ENCODE results near the gene CDC42EP3.

CDC42EP3 gene, protein sequence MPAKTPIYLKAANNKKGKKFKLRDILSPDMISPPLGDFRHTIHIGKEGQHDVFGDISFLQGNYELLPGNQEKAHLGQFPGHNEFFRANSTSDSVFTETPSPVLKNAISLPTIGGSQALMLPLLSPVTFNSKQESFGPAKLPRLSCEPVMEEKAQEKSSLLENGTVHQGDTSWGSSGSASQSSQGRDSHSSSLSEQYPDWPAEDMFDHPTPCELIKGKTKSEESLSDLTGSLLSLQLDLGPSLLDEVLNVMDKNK

DNA sequence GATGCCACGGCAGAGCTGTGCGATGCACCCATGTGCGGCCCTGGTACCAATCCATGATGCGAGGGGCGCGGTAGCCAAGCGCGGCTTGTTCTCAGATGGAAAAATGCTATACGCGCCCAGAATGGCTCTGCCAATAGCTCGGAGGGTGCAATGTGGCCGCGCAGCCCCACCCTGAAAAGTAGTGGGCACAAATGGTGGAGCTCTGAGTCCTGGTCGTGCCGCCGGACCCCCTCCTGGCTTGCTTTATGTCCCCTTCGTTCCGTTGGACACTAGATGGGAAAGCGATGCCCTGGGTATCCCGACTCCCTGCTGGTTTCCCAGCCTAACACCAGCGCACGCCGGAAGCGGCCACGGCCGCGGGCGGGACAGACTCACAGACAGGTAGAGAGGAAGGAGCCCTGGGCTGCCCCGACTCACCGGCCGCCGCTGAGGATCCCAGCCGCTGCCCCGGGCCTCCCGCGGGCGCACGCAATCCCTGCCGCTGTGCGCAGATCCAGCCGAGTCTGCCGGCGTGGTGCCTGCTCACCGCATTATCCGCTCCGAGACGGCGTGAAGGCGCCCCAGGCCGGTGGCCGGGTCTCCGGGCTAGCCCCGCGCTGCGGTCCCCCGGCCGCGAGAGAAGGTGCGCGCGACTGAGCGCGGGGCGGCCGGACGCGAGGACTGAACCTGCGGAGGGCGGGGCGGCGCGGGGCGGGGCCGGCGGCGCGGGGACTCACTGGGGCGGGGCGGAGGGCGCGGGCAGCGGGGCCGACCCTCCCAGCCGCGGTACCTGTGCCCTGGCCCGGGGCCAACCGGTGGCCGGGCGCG, at the start of gene CDC42EP3:
CDC42EP3 (minus strand) TSS at position 634 of the 807 bp plus-strand sequence. CDS start 25,055 bp downstream, outside the sequence.
- no peak for DNase-seq (ENCODE audit: low read depth)
- H3K4me3 ChIP-seq (ENCODE audit: control insufficient read depth, low read depth, low read length): peak within 1 kb of the TSS; percentile 82
- no peak for TF ChIP-seq CTCF (IDR thresholded peaks at IDR 0.05; ENCODE audit: control insufficient read depth, insufficient read depth, low read depth, low read length, missing control alignments)

DNA sequence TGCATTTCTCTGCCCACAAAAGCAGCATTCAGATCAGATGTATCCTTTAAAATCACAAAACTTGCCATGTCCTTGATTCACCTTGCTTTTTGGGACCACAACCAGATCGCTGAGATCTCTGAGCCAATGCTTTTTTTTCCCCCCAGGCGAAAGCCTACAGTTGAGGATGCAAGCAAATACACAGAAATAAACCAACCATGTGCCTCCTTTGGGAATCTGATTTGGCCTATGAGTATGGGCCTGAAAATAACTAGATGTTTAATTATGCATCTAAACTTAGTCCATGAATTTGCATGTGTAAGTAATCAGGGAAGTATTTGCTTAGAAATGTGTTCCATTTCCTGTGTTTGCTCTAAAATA, 49.7 kb upstream of the CDC42EP3 start:
- no peak for TF ChIP-seq CTCF (IDR thresholded peaks at IDR 0.05; ENCODE audit: control insufficient read depth, insufficient read depth, low read depth, low read length, missing control alignments)
- H3K4me3 ChIP-seq (ENCODE audit: control insufficient read depth, low read depth, low read length): no peak overlapping the region
- no peak for DNase-seq (ENCODE audit: low read depth)

- H3K4me3 ChIP-seq (ENCODE audit: control insufficient read depth, low read depth, low read length): no peak overlapping the region
- peak; percentile 81 for DNase-seq (ENCODE audit: low read depth)
- no peak for TF ChIP-seq CTCF (IDR thresholded peaks at IDR 0.05; ENCODE audit: control insufficient read depth, insufficient read depth, low read depth, low read length, missing control alignments)
Measured at GRCh38 chr2:37720533-37721200, 49.2 kb upstream of the CDC42EP3 start.

DNA sequence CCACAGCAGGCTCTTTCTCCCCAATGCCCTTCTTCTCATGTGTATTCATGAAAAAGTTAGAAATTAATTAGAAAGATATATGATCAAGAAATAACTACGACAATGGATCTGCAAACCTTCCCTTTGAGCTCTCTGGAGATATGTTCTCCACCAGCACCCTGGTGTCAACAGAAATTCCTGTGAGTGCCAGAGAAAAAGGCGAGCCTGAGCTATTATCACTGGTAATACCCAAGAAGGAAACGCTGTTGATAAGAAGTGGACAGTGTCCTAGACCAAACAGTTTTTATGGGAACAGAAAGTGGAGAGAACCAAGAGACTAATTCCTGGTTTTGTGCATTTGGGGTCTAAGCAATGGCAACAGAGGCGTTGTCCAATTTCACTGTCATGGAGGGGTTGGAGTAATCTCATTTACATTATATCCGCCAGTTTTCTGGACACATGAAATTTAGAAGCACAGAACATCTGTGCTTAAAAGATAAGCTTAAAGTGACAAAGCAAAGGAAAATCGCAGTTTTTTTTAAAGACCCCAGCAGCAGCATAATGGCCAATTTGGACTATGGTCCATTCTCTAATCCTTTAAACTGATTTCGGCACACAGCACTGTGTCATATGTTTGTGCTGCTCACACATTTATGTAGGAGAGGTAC, 47.2 kb upstream of the CDC42EP3 start:
- no peak for TF ChIP-seq CTCF (IDR thresholded peaks at IDR 0.05; ENCODE audit: control insufficient read depth, insufficient read depth, low read depth, low read length, missing control alignments)
- no peak overlapping the region for H3K4me3 ChIP-seq (ENCODE audit: control insufficient read depth, low read depth, low read length)
- DNase-seq (ENCODE audit: low read depth): no peak

- H3K4me3 ChIP-seq (ENCODE audit: control insufficient read depth, low read depth, low read length): no peak overlapping the region
- TF ChIP-seq CTCF (IDR thresholded peaks at IDR 0.05; ENCODE audit: control insufficient read depth, insufficient read depth, low read depth, low read length, missing control alignments): no peak
- peak; percentile 89 for DNase-seq (ENCODE audit: low read depth)
Measured at GRCh38 chr2:37713258-37713700, 41.8 kb upstream of the CDC42EP3 start.

- no peak for TF ChIP-seq CTCF (IDR thresholded peaks at IDR 0.05; ENCODE audit: control insufficient read depth, insufficient read depth, low read depth, low read length, missing control alignments)
- peak; percentile 24 for DNase-seq (ENCODE audit: low read depth)
- H3K4me3 ChIP-seq (ENCODE audit: control insufficient read depth, low read depth, low read length): no peak overlapping the region
Measured at GRCh38 chr2:37711831-37712230, 40.4 kb upstream of the CDC42EP3 start.
